ENCODE results near the gene CBARP. TPM values are rescaled to one million over a fixed set of nuclear protein-coding genes. Genes with fewer than 3 reads are reported as not detected.

The CBARP gene
- total RNA-seq, 2 experiments from 2014 or later: 0.09 to 0.13 TPM

DNA sequence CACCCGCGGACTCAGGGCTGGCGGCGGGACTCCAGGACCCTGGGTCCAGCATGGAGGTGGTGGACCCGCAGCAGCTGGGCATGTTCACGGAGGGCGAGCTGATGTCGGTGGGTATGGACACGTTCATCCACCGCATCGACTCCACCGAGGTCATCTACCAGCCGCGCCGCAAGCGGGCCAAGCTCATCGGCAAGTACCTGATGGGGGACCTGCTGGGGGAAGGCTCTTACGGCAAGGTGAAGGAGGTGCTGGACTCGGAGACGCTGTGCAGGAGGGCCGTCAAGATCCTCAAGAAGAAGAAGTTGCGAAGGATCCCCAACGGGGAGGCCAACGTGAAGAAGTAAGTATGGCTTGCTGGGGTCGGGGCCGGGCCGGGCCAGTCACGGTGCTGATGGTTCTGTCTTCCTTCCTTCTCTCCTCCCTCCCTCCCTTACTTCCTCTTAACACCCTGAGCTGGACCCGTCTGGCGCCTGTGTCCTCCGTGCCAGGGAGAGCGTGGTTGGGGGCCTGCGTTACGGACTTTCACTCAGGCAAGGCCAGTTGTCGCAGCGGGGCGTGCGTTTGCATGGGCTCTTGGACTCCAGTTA, 30.8 kb downstream of the CBARP start:
- Histone ChIP-seq H3K27ac (ENCODE audit: low read depth, low read length, poor library complexity, severe bottlenecking) (peak overlapping the region; percentile 24), H3K9me3 (ENCODE audit: low read length) (no peaks in the 10 kb centered on the region), H2AFZ (ENCODE audit: low read length) (no peak overlapping the region), H3K4me3 (ENCODE audit: low read depth, low read length, poor library complexity, severe bottlenecking) (peak overlapping the region; percentile 88), H3K79me2 (ENCODE audit: insufficient read depth, low read depth, low read length) (peaks cover 57% of the 10 kb centered on the region), H3K4me1 (ENCODE audit: insufficient read depth, low read length, poor library complexity, severe bottlenecking) (peaks cover 19% of the 10 kb centered on the region), H4K20me1 (ENCODE audit: insufficient read depth, low read length) (peaks cover 12% of the 10 kb centered on the region; the same call in 1 of the 2 replicates), H3K9me2 (ENCODE audit: insufficient read depth, low read length) (no peaks in the 10 kb centered on the region), H3K36me3 (ENCODE audit: insufficient read depth, low read length) (peaks cover 46% of the 10 kb centered on the region), H3K4me2 (ENCODE audit: low read length) (peak overlapping the region; percentile 97)
- intact Hi-C loops (cut with micrococcal nuclease; ENCODE audit: unreplicated experiment): no loop called here
- POLR2A ChIA-PET: no interaction called here
- BruUV-seq (replicated peaks): TSS peak; percentile 54
- TF ChIP-seq EZH2phosphoT487 (IDR thresholded peaks at IDR 0.05; ENCODE audit: borderline replicate concordance, low read depth, low read length): no peak
- TF ChIP-seq, protein P1, sequence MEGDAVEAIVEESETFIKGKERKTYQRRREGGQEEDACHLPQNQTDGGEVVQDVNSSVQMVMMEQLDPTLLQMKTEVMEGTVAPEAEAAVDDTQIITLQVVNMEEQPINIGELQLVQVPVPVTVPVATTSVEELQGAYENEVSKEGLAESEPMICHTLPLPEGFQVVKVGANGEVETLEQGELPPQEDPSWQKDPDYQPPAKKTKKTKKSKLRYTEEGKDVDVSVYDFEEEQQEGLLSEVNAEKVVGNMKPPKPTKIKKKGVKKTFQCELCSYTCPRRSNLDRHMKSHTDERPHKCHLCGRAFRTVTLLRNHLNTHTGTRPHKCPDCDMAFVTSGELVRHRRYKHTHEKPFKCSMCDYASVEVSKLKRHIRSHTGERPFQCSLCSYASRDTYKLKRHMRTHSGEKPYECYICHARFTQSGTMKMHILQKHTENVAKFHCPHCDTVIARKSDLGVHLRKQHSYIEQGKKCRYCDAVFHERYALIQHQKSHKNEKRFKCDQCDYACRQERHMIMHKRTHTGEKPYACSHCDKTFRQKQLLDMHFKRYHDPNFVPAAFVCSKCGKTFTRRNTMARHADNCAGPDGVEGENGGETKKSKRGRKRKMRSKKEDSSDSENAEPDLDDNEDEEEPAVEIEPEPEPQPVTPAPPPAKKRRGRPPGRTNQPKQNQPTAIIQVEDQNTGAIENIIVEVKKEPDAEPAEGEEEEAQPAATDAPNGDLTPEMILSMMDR (conservative IDR thresholded peaks at IDR 0.05; ENCODE audit: low read length): no peak
- DNase-seq (ENCODE audit: low spot score): peak; percentile 39
- CTCF ChIA-PET (ENCODE audit: unreplicated experiment): no interaction called here

- H3K9me3 ChIP-seq (ENCODE audit: low read length): no peaks in the 10 kb centered on the region
- peaks cover 50% of the 10 kb centered on the region for H3K79me2 ChIP-seq (ENCODE audit: insufficient read depth, low read depth, low read length)
- peak overlapping the region; percentile 97 for H3K4me2 ChIP-seq (ENCODE audit: low read length)
- H3K4me1 ChIP-seq (ENCODE audit: insufficient read depth, low read length, poor library complexity, severe bottlenecking): peaks cover 19% of the 10 kb centered on the region
- TF ChIP-seq, protein P1 (conservative IDR thresholded peaks at IDR 0.05; ENCODE audit: low read length): no peak
- TF ChIP-seq EZH2phosphoT487 (IDR thresholded peaks at IDR 0.05; ENCODE audit: borderline replicate concordance, low read depth, low read length): no peak
- no peak for DNase-seq (ENCODE audit: low spot score)
- no TSS peak for BruUV-seq (replicated peaks)
- H4K20me1 ChIP-seq (ENCODE audit: insufficient read depth, low read length): peaks cover 12% of the 10 kb centered on the region; the same call in 1 of the 2 replicates
- H3K9me2 ChIP-seq (ENCODE audit: insufficient read depth, low read length): no peaks in the 10 kb centered on the region
- peaks cover 40% of the 10 kb centered on the region for H3K36me3 ChIP-seq (ENCODE audit: insufficient read depth, low read length)
- POLR2A ChIA-PET: no interaction called here
- intact Hi-C loops (cut with micrococcal nuclease; ENCODE audit: unreplicated experiment): no loop called here
- CTCF ChIA-PET (ENCODE audit: unreplicated experiment): no interaction called here
- H2AFZ ChIP-seq (ENCODE audit: low read length): no peak overlapping the region
- peak overlapping the region; percentile 88 for H3K4me3 ChIP-seq (ENCODE audit: low read depth, low read length, poor library complexity, severe bottlenecking)
- H3K27ac ChIP-seq (ENCODE audit: low read depth, low read length, poor library complexity, severe bottlenecking): peak overlapping the region; percentile 24
These were observed 31.5 kb downstream of the CBARP start for GRCh38 chr19:1206150-1206863.

All from OCI-LY7 (cell line).